ENCODE data around the gene AVL9. TPM values are rescaled to one million over a fixed set of nuclear protein-coding genes. Genes with fewer than 3 reads are reported as not detected.
A peak's percentile ranks its signal among the peaks of the same experiment; 100 is the strongest.
"Not testable (repeated sequence)": the region's sequence is repeated elsewhere in the genome, so short reads cannot be mapped to it uniquely, and the experiment has no call there.

Gene AVL9
- total RNA-seq, 1 experiment from 2014 or later = 86.6 TPM

DNA sequence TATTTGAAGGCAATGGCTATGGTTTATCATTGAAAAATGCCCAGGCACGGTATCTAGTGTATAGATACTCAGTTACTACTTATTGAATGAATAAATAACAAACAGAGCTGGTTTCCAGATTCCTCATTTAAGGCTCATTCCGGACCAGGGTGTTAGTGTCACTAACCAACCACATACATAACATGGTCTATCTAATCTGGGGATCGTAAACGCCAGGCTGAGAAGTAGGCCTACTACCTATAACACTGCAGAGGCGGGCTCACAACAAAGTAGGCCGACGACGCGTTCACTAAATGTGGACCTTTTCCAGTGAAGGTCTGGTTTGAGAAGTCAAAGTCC is 5.5 kb upstream of the AVL9 start:
- intact Hi-C loops (cut with micrococcal nuclease; ENCODE audit: unreplicated experiment) = loop anchor here (2.0 to 10.0 kb wide), 6 partner anchors 79 to 555 kb away; no protein-coding TSS in a partner anchor
- no peaks in the 10 kb centered on the region for H3K27me3 Mint-ChIP-seq (ENCODE audit: unreplicated experiment)
- peak overlapping the region; percentile 95 for H3K4me3 Mint-ChIP-seq (ENCODE audit: low read depth, unreplicated experiment)
- no peaks in the 10 kb centered on the region for H3K9me3 Mint-ChIP-seq (ENCODE audit: low read depth, unreplicated experiment)
- peaks cover 45% of the 10 kb centered on the region for H3K36me3 Mint-ChIP-seq (ENCODE audit: insufficient read depth, unreplicated experiment)
- no peak for DNase-seq
- H3K4me1 Mint-ChIP-seq (ENCODE audit: low read depth, unreplicated experiment) = peaks cover 7% of the 10 kb centered on the region
- TF ChIP-seq, protein P1, sequence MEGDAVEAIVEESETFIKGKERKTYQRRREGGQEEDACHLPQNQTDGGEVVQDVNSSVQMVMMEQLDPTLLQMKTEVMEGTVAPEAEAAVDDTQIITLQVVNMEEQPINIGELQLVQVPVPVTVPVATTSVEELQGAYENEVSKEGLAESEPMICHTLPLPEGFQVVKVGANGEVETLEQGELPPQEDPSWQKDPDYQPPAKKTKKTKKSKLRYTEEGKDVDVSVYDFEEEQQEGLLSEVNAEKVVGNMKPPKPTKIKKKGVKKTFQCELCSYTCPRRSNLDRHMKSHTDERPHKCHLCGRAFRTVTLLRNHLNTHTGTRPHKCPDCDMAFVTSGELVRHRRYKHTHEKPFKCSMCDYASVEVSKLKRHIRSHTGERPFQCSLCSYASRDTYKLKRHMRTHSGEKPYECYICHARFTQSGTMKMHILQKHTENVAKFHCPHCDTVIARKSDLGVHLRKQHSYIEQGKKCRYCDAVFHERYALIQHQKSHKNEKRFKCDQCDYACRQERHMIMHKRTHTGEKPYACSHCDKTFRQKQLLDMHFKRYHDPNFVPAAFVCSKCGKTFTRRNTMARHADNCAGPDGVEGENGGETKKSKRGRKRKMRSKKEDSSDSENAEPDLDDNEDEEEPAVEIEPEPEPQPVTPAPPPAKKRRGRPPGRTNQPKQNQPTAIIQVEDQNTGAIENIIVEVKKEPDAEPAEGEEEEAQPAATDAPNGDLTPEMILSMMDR (IDR thresholded peaks at IDR 0.05; ENCODE audit: unreplicated experiment) = no peak
- peak overlapping the region; percentile 93 for H3K27ac Mint-ChIP-seq (ENCODE audit: unreplicated experiment)
- BruUV-seq (replicated peaks) = TSS peak; percentile 27
- CTCF ChIA-PET = interaction anchor here (0.6 to 1.5 kb wide), 6 partner anchors 10 to 1355 kb away, joined by 3 to 6 read pairs (median 4); no protein-coding TSS in a partner anchor

DNA sequence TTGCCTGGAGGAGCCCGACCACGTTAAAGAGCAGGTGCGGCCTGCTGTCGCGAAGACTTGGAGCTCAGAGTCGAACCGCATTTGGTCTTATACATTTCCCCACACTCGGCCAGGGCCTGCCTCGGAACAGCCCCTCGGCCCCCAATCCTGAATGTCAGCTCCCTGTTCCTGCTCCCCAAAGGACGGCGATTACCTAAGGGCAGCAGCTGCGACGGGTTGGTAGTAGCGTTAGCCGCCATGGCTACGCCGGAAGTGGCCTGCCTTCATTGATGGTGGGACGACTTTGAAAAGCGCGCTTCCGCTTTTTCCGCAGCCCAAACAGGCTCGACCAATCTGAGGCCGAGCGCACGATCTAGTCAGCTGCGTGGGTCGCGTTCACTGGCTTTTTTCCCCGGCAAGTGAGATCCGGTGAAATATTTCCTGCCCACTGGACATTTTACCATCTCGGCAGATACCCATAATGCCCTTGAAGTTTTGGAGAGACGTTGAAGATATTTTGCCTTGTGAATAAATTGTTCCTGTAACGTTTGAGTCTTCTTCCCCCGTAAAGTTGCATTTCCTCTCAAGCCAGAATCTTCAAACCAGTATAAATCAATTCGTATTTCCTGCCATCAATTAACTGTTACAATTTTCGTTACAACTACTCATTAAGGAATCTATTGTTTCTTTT is 5.0 kb upstream of the AVL9 start, which contains the start of gene LSM5:
LSM5 (minus strand) TSS at position 254 of the 670 bp plus-strand sequence; CDS start at position 239, 15 bp downstream.
- BruUV-seq (replicated peaks) = TSS peak; percentile 11
- TF ChIP-seq, protein P1 (IDR thresholded peaks at IDR 0.05; ENCODE audit: unreplicated experiment) = no peak
- Mint-ChIP-seq H3K36me3 (ENCODE audit: insufficient read depth, unreplicated experiment) (peaks cover 49% of the 10 kb centered on the region), H3K27me3 (ENCODE audit: unreplicated experiment) (no peaks in the 10 kb centered on the region), H3K27ac (ENCODE audit: unreplicated experiment) (peak within 1 kb of the TSS; percentile 93), H3K9me3 (ENCODE audit: low read depth, unreplicated experiment) (no peaks in the 10 kb centered on the region), H3K4me1 (ENCODE audit: low read depth, unreplicated experiment) (peaks cover 7% of the 10 kb centered on the region), H3K4me3 (ENCODE audit: low read depth, unreplicated experiment) (peak within 1 kb of the TSS; percentile 95)
- DNase-seq = peak; percentile 94
- intact Hi-C loops (cut with micrococcal nuclease; ENCODE audit: unreplicated experiment) = loop anchor here (2.0 to 10.0 kb wide), 6 partner anchors 79 to 555 kb away; no protein-coding TSS in a partner anchor
- CTCF ChIA-PET = interaction anchor here (0.6 to 1.5 kb wide), 6 partner anchors 11 to 1355 kb away, joined by 3 to 6 read pairs (median 4); no protein-coding TSS in a partner anchor

DNA sequence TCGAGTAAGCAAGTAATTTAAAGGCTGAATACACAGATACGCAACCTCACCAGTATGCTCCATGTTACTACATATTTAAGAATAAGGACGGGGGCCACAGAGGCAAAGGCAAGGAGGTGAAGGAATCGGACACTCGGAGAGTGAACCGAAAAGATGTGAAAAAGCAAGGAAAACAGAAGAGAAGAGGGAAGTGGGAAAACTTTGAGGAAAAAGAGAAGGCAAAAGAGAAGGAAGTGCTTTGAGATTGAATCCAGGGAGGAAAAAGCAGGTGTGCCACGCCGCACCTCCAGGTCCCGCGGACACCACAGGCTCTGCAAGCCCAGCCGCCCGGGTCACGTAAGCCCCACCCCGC is 367 bp upstream of the AVL9 start:
- Mint-ChIP-seq H3K27ac (ENCODE audit: unreplicated experiment) (peak overlapping the region; percentile 86), H3K9me3 (ENCODE audit: low read depth, unreplicated experiment) (no peaks in the 10 kb centered on the region), H3K27me3 (ENCODE audit: unreplicated experiment) (no peaks in the 10 kb centered on the region), H3K4me3 (ENCODE audit: low read depth, unreplicated experiment) (peak overlapping the region; percentile 80), H3K36me3 (ENCODE audit: insufficient read depth, unreplicated experiment) (peaks cover 51% of the 10 kb centered on the region), H3K4me1 (ENCODE audit: low read depth, unreplicated experiment) (peaks cover under 1% of the 10 kb centered on the region)
- no TSS peak for BruUV-seq (replicated peaks)
- intact Hi-C loops (cut with micrococcal nuclease; ENCODE audit: unreplicated experiment) = loop anchor here (10.0 kb wide), 2 partner anchors 230 to 550 kb away; no protein-coding TSS in a partner anchor
- TF ChIP-seq, protein P1 (IDR thresholded peaks at IDR 0.05; ENCODE audit: unreplicated experiment) = no peak
- CTCF ChIA-PET = interaction anchor here (0.6 to 1.0 kb wide), 3 partner anchors 8 to 271 kb away, joined by 3 to 7 read pairs (median 3); no protein-coding TSS in a partner anchor
- no peak for DNase-seq

DNA sequence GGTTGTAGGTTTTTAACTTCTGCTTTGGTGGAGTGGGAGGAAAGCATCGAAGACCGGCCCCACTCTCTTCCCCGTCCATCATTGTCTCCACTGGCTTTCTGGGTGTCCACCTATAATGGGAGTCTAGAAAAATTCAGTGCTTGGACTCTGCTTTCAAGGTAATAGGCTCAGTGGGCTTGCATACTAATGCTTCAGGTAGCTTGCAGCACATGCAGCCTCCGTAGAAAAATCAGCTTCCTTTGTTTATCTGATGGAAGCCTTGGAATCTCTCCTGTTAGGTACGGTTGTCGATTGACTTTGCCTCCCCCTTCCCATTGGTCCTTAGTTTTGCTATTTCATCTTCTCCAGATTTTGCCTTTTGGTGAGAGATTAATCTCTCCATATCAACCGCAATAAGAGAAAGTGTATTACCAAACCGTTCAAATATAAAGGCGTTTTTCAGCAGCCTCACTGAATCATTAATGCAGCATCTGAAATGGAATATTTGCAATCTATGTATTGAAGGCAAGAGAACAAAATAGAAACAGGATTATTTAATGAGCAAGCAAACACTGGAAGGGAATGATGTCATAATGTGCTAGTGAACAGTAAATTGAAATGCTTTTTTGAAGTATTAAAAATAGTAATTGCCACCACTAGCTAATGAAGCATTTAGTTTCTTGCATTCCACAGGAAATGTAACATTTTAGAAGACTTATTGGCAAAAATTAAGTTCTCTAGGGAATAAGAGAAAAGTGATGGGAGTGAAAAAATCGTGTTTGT is 944 bp downstream of the AVL9 start:
- BruUV-seq (replicated peaks) = TSS peak; percentile 62
- DNase-seq = no peak
- CTCF ChIA-PET = interaction anchor here (0.7 to 1.7 kb wide), 3 partner anchors 10 to 568 kb away, joined by 3 to 7 read pairs (median 4); no protein-coding TSS in a partner anchor
- H3K36me3 Mint-ChIP-seq (ENCODE audit: insufficient read depth, unreplicated experiment) = peaks cover 48% of the 10 kb centered on the region
- TF ChIP-seq, protein P1 (IDR thresholded peaks at IDR 0.05; ENCODE audit: unreplicated experiment) = no peak
- peak overlapping the region; percentile 80 for H3K4me3 Mint-ChIP-seq (ENCODE audit: low read depth, unreplicated experiment)
- intact Hi-C loops (cut with micrococcal nuclease; ENCODE audit: unreplicated experiment) = loop anchor here (10.0 kb wide), 2 partner anchors 229 to 549 kb away; no protein-coding TSS in a partner anchor
- H3K4me1 Mint-ChIP-seq (ENCODE audit: low read depth, unreplicated experiment) = peaks cover 14% of the 10 kb centered on the region
- no peaks in the 10 kb centered on the region for H3K27me3 Mint-ChIP-seq (ENCODE audit: unreplicated experiment)
- peak overlapping the region; percentile 86 for H3K27ac Mint-ChIP-seq (ENCODE audit: unreplicated experiment)
- H3K9me3 Mint-ChIP-seq (ENCODE audit: low read depth, unreplicated experiment) = no peaks in the 10 kb centered on the region

DNA sequence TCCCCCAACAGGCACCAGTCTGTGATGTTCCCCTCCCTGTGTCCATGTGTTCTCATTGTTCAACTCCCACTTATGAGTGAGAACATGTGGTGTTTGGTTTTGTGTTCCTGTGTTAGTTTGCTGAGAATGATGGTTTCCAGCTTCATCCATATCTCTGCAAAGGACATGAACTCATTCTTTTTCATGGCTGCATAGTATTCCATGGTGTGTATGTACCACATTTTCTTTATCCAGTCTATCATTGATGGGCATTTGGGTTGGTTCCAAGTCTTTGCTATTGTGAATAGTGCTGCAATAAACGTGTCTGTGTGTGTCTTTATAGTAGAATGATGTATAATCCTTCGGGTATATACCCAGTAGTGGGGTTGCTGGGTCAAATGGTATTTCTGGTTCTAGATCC is 4.5 kb downstream of the AVL9 start:
- intact Hi-C loops (cut with micrococcal nuclease; ENCODE audit: unreplicated experiment) = loop anchor here (2.0 to 10.0 kb wide), 4 partner anchors 37 to 545 kb away; no protein-coding TSS in a partner anchor
- CTCF ChIA-PET = not testable (repeated sequence)
- peaks cover 20% of the 10 kb centered on the region for H3K4me1 Mint-ChIP-seq (ENCODE audit: low read depth, unreplicated experiment)

DNA sequence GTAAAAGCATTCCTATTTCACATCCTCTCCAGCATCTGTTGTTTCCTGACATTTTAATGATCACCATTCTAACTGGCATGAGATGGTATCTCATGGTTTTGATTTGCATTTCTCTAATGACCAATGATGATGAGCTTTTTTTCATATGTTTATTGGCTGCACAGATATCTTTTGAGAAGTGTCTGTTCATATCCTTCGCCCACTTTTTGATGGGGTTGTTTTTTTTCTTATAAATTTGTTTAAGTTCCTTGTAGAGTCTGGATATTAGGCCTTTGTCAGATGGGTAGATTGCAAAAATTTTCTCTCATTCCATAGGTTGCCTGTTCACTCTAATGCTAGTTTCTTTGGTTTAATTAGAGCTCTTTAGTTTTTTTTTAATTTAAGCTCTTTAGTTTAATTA is 4.9 kb downstream of the AVL9 start:
- intact Hi-C loops (cut with micrococcal nuclease; ENCODE audit: unreplicated experiment) = loop anchor here (2.0 to 5.0 kb wide), 2 partner anchors 37 to 52 kb away; no protein-coding TSS in a partner anchor
- H3K27ac Mint-ChIP-seq (ENCODE audit: unreplicated experiment) = not testable (repeated sequence)

More for the DNA sequence above, 4.5 kb downstream of the AVL9 start:
- DNase-seq; H3K9me3 Mint-ChIP-seq (ENCODE audit: low read depth, unreplicated experiment); H3K27ac Mint-ChIP-seq (ENCODE audit: unreplicated experiment); BruUV-seq (replicated peaks); H3K4me3 Mint-ChIP-seq (ENCODE audit: low read depth, unreplicated experiment); H3K27me3 Mint-ChIP-seq (ENCODE audit: unreplicated experiment): not testable (repeated sequence)
- H3K36me3 Mint-ChIP-seq (ENCODE audit: insufficient read depth, unreplicated experiment) = peaks cover 42% of the 10 kb centered on the region

More for the DNA sequence above, 4.9 kb downstream of the AVL9 start:
- Mint-ChIP-seq H3K4me1 (ENCODE audit: low read depth, unreplicated experiment) (peaks cover 20% of the 10 kb centered on the region), H3K36me3 (ENCODE audit: insufficient read depth, unreplicated experiment) (peaks cover 38% of the 10 kb centered on the region)
- not testable (repeated sequence) for H3K9me3 Mint-ChIP-seq (ENCODE audit: low read depth, unreplicated experiment); BruUV-seq (replicated peaks); H3K4me3 Mint-ChIP-seq (ENCODE audit: low read depth, unreplicated experiment); DNase-seq; H3K27me3 Mint-ChIP-seq (ENCODE audit: unreplicated experiment)
- CTCF ChIA-PET = interaction anchor here (1.3 kb wide), 1 partner anchor 88 kb away, joined by 4 read pairs; no protein-coding TSS in a partner anchor
